Calu3 (cell line): ENCODE data around the gene ACTC1. TPM values are rescaled to one million over a fixed set of nuclear protein-coding genes. Genes with fewer than 3 reads are reported as not detected.

Source experiments
- BruUV-seq: library from RNA; stranded (reverse); fragments of 400-500 nt; replicated peaks from 2 replicates; lab custom pipeline; 2021; lab: Mats Ljungman, UMichigan
- CTCF ChIA-PET: fragments of 300-600 bp; sonication (Branson Sonifier 250); formaldehyde crosslinking; loops from one replicate; lab custom pipeline; 2022; ENCODE audit warnings: antibody characterized with exemption; lab: Charles Lee
- DNase-seq: peaks from one replicate; pipeline ENCODE4 v3.0.0; 2022
- H3K27ac Mint-ChIP-seq: one replicate; pipeline ENCODE4 v1.8.0; 2022; ENCODE audit warnings: mixed read lengths; ENCODE audit not compliant: unreplicated experiment
- H3K27me3 Mint-ChIP-seq: one replicate; pipeline ENCODE4 v1.8.0; 2022; ENCODE audit warnings: mixed read lengths; ENCODE audit not compliant: unreplicated experiment
- H3K36me3 Mint-ChIP-seq: one replicate; pipeline ENCODE4 v1.8.0; 2022; ENCODE audit warnings: mild to moderate bottlenecking, moderate library complexity, mixed read lengths; ENCODE audit not compliant: insufficient read depth, unreplicated experiment
- H3K4me1 Mint-ChIP-seq: one replicate; pipeline ENCODE4 v1.8.0; 2022; ENCODE audit warnings: mild to moderate bottlenecking, low read depth, mixed read lengths; ENCODE audit not compliant: unreplicated experiment
- H3K4me3 Mint-ChIP-seq: one replicate; pipeline ENCODE4 v1.8.0; 2022; ENCODE audit warnings: mild to moderate bottlenecking, low read depth, moderate library complexity, mixed read lengths; ENCODE audit not compliant: unreplicated experiment
- H3K9me3 Mint-ChIP-seq: one replicate; pipeline ENCODE4 v1.8.0; 2022; ENCODE audit warnings: low read depth, mixed read lengths; ENCODE audit not compliant: unreplicated experiment
- intact Hi-C: fragments of 100-400 bp; cut with micrococcal nuclease; formaldehyde crosslinking; loops from one replicate; pipeline ENCODE4 v1.10.0; 2022; ENCODE audit not compliant: unreplicated experiment
- total RNA-seq: library from RNA; stranded (reverse); gene quantifications from 2 replicates; pipeline ENCODE4 v1.2.3, GENCODE V29; 2022
- TF ChIP-seq, protein P1 (sequence below): fragments of 200-600 bp; IDR thresholded peaks from one replicate; pipeline ENCODE4 v1.8.0; 2022; ENCODE audit warnings: antibody characterized with exemption; ENCODE audit not compliant: unreplicated experiment

ACTC1 gene
- total RNA-seq, 1 experiment from 2014 or later: not detected

DNA sequence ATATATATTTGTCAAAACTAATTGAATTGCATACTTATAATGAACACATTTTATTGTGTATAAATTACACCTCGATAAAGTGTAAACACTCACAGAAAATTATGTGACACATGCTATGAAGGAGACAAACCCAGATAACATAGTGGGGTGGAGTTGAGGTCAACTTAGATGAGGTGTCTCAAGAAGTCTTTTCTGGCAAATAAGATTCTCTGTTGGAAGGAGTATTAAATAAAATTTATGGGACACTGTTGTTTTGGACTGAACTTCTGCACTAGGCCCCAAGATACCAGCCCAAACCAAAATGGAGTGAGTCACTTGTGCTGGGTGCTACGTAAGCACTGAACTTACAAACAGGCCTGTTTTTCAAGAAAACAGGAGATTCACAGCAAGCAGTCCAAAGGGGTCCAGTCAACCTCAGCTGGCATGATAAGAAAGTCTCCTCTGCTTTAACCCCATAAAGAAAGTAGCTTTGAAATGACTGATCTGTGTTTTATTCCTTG lies 18.7 kb downstream of the ACTC1 start:
- no TSS peak for BruUV-seq
- H3K4me1 Mint-ChIP-seq: no peaks in the 10 kb centered on the region
- no peak overlapping the region for H3K4me3 Mint-ChIP-seq
- DNase-seq: no peak
- H3K27ac Mint-ChIP-seq: no peak overlapping the region
- no peaks in the 10 kb centered on the region for H3K36me3 Mint-ChIP-seq
- TF ChIP-seq, protein P1, sequence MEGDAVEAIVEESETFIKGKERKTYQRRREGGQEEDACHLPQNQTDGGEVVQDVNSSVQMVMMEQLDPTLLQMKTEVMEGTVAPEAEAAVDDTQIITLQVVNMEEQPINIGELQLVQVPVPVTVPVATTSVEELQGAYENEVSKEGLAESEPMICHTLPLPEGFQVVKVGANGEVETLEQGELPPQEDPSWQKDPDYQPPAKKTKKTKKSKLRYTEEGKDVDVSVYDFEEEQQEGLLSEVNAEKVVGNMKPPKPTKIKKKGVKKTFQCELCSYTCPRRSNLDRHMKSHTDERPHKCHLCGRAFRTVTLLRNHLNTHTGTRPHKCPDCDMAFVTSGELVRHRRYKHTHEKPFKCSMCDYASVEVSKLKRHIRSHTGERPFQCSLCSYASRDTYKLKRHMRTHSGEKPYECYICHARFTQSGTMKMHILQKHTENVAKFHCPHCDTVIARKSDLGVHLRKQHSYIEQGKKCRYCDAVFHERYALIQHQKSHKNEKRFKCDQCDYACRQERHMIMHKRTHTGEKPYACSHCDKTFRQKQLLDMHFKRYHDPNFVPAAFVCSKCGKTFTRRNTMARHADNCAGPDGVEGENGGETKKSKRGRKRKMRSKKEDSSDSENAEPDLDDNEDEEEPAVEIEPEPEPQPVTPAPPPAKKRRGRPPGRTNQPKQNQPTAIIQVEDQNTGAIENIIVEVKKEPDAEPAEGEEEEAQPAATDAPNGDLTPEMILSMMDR: no peak
- CTCF ChIA-PET: no interaction called here
- peaks cover 6% of the 10 kb centered on the region for H3K27me3 Mint-ChIP-seq
- H3K9me3 Mint-ChIP-seq: no peaks in the 10 kb centered on the region
- intact Hi-C loops: no loop called here

DNA sequence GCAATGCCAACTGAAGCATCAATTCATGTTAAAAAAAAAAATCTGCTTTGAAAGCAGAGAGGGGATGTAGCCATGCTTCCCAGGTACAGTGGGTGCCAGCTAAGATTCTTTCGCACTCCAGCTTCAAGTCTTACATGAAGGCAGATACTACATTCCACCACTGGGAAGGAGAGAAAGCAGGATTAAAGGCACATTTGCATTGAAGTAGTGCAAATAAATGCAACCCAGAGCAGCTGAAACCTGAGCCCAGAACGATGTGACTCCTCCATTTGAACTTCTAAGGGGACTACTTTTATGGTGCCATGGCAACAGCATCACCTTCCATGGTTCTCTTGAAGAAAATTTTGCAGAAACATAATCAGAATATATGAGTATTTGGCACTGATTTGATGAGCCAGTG lies 21.4 kb downstream of the ACTC1 start:
- H3K9me3 Mint-ChIP-seq: no peaks in the 10 kb centered on the region
- no peak overlapping the region for H3K27ac Mint-ChIP-seq
- H3K4me3 Mint-ChIP-seq: no peak overlapping the region
- peaks cover 29% of the 10 kb centered on the region for H3K27me3 Mint-ChIP-seq
- no TSS peak for BruUV-seq
- H3K4me1 Mint-ChIP-seq: no peaks in the 10 kb centered on the region
- CTCF ChIA-PET: no interaction called here
- H3K36me3 Mint-ChIP-seq: no peaks in the 10 kb centered on the region
- intact Hi-C loops: no loop called here
- TF ChIP-seq, protein P1: no peak
- no peak for DNase-seq

DNA sequence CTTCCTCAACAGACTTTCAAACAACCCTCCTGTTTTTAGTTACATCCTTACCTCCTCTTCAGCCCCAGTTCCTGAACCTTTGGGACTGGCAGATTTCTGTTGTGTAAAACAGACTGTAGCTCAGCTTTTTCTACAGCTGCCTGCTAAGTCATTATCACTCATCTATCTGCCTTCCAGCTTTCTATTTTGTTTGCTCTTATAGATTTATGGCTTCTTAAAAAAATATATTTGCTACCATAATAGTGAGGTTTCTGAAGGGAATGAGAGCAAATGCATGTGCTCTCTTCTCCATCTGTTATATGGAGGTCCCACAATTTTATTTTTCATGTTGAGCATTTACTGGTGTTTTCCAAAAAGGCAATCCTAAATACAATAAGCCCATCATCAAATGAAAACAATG lies 22.3 kb downstream of the ACTC1 start:
- no peak for DNase-seq
- BruUV-seq: no TSS peak

DNA sequence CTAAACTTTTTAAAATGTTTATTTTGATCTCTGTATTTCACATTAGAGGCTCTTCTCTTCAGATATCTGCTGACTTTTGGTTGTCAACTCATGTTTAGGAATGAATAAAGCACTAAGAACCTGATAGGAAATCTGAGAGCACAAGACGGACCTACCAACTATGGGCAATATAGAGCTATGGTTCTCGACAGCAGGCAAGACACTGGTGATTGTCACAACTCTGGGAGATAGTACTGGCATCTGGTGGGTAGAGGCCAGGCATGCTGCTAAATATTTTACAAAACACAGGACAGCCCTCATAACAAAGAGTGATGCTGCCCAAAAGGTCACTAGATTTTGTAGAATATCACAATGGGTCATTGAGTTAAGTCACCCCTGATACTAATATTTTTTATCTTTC lies 23.0 kb downstream of the ACTC1 start:
- CTCF ChIA-PET: no interaction called here

More for the DNA sequence above, 22.3 kb downstream of the ACTC1 start:
- Mint-ChIP-seq H3K27ac (no peak overlapping the region), H3K36me3 (no peaks in the 10 kb centered on the region), H3K27me3 (peaks cover 37% of the 10 kb centered on the region), H3K4me3 (no peak overlapping the region), H3K4me1 (no peaks in the 10 kb centered on the region), H3K9me3 (no peaks in the 10 kb centered on the region)
- TF ChIP-seq, protein P1: no peak
- intact Hi-C loops: no loop called here
- CTCF ChIA-PET: no interaction called here

More for the DNA sequence above, 23.0 kb downstream of the ACTC1 start:
- no peak for DNase-seq
- H3K4me3 Mint-ChIP-seq: no peak overlapping the region
- no peaks in the 10 kb centered on the region for H3K4me1 Mint-ChIP-seq
- TF ChIP-seq, protein P1: no peak
- intact Hi-C loops: no loop called here
- H3K27ac Mint-ChIP-seq: no peak overlapping the region
- H3K9me3 Mint-ChIP-seq: no peaks in the 10 kb centered on the region
- no peaks in the 10 kb centered on the region for H3K36me3 Mint-ChIP-seq
- no TSS peak for BruUV-seq
- peaks cover 37% of the 10 kb centered on the region for H3K27me3 Mint-ChIP-seq
